Left ventricle myocardium inferior (tissue), 1 donor: ENCODE measurements around the gene BOLL. TPM values are rescaled to one million over a fixed set of nuclear protein-coding genes. Genes with fewer than 3 reads are reported as not detected.
A peak's percentile ranks its signal among the peaks of the same experiment; 100 is the strongest.

Experiments
- DNase-seq: peaks from one replicate; pipeline ENCODE4 v3.0.0-alpha.2; 2020
- H3K27ac ChIP-seq: fragments of 200-600 bp; replicated peaks from 2 replicates; pipeline ENCODE4 v1.8.0; 2021
- H3K27me3 ChIP-seq: fragments of 200-600 bp; 2 replicates; pipeline ENCODE4 v1.8.0; 2021; ENCODE audit warnings: low read depth
- H3K36me3 ChIP-seq: fragments of 200-600 bp; 2 replicates; pipeline ENCODE4 v1.8.0; 2021
- H3K4me1 ChIP-seq: fragments of 200-600 bp; 2 replicates; pipeline ENCODE4 v1.8.0; 2021
- H3K4me3 ChIP-seq: fragments of 200-600 bp; 2 replicates; pipeline ENCODE4 v1.8.0; 2021; ENCODE audit warnings: mild to moderate bottlenecking, moderate library complexity
- H3K9me3 ChIP-seq: fragments of 200-600 bp; replicated peaks from 2 replicates; pipeline ENCODE4 v1.8.0; 2021
- CTCF ChIP-seq: fragments of 200-600 bp; IDR thresholded peaks from 2 replicates; pipeline ENCODE4 v1.8.0; 2021; ENCODE audit warnings: antibody characterized with exemption, mild to moderate bottlenecking, borderline replicate concordance
- intact Hi-C: fragments of 100-400 bp; cut with micrococcal nuclease; formaldehyde crosslinking; loops from one replicate; pipeline ENCODE4 v1.11.0; 2022
- total RNA-seq: library from RNA; stranded (reverse); fragmentation: NEBNext Ultra II Directional; extraction: Animal tissue kit (Norgen Biotek cat#: 25700); gene quantifications from one replicate; pipeline ENCODE4 v1.2.1, GENCODE V29; 2021
- donor health status: DM: no; HTN: yes; CAD: no; lungs with severe emphysema.

Gene BOLL
- total RNA-seq, 1 donor from 2014 or later = not detected

DNA sequence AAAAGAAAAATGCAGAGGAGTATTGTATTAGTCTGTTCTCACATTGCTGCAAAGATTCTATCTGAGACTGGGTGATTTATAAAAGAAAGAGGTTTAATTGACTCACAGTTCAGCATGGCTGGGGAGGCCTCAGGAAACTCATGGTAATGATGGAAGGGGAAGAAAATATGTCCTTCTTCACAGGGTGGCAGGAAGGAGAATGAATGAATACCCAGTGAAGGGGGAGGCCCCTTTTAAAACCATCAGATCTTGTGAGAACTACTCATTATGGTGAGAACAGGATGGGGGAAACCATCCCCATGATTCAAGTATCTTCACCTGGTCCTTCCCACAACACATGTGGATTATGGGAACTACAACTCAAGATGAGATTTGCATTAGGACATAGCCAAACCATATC is 10.2 kb upstream of the BOLL start:
- DNase-seq = no peak
- Histone ChIP-seq H3K4me3 (no peak overlapping the region), H3K9me3 (no peaks in the 10 kb centered on the region), H3K27me3 (no peaks in the 10 kb centered on the region), H3K36me3 (no peaks in the 10 kb centered on the region), H3K27ac (no peak overlapping the region), H3K4me1 (peaks cover 30% of the 10 kb centered on the region)
- intact Hi-C loops = no loop called here
- no peak for TF ChIP-seq CTCF

- Histone ChIP-seq H3K27me3 (peaks cover 4% of the 10 kb centered on the region), H3K4me3 (no peak overlapping the region), H3K36me3 (no peaks in the 10 kb centered on the region), H3K27ac (no peak overlapping the region), H3K9me3 (no peaks in the 10 kb centered on the region), H3K4me1 (peaks cover 16% of the 10 kb centered on the region)
- peak; percentile 35 for DNase-seq
- intact Hi-C loops = no loop called here
- TF ChIP-seq CTCF = no peak
Measured at GRCh38 chr2:197793456-197793855, 8.3 kb upstream of the BOLL start.

DNA sequence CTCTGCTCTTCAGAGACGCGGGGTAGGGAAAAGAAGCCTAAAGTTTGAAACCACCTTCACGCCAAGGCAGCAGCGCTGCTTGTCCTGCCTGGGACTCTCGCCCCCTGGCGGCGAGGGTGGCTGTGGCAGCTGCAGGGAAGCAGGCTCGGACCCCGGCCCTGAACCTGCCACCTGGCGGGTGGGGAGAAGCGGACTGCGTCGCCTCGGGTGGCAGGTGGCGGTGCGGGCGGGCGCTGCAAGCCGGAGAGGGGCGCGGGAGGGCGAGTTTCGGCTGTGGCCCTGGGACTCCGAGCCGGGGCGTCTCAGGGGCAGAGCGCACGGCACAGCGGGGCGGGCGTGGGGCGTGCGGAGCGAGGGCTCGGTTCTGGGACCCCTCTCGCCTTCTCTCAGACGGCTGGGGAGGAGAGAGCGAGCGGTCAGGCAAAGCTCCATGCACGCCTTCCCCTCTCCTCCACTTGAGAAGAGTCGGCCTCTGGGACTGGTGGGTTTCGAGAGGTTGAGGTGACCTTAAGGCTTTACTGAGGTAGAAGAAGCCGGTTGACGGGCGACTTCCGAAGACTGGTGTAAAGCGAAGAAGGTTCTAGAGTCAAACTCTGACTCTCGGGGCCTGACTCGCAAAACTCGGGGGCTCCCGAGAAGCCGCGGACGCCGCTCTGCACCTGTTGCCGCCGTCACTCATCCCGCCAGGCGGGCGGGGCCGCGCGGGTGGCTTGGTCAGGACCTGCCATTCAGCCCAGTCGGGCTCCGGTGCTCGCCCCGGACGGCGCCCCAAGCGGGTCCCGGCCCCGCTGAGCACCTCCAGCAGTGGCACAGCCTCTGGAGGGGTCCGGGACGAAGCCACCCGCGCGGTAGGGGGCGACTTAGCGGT is 1.1 kb upstream of the BOLL start:
- peak; percentile 22 for DNase-seq
- Histone ChIP-seq H3K9me3 (no peaks in the 10 kb centered on the region), H3K4me1 (peaks cover 12% of the 10 kb centered on the region), H3K4me3 (peak overlapping the region; percentile 70), H3K27ac (no peak overlapping the region), H3K27me3 (peaks cover 38% of the 10 kb centered on the region), H3K36me3 (no peaks in the 10 kb centered on the region)
- peak; percentile 65 for TF ChIP-seq CTCF
- intact Hi-C loops = no loop called here

DNA sequence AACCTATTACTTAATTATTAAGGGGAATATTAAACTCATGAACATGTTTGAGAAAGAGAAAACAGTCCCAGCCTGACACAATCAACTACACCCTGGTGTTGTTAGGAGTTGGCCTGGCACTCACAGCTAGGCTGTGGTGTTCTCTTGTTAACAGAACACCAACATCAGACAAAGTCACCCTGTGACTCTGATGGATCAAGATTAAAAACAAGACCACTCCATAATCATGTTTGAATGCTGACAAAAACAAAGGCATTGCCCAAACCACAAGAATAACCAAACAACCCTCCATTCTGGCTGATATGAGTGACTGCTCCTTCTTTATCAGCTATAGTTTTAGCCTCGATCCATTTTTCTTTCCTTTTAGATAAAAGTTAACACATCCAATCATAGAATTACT is 3.0 kb downstream of the BOLL start:
- Histone ChIP-seq H3K4me1 (peaks cover 12% of the 10 kb centered on the region), H3K27me3 (peaks cover 21% of the 10 kb centered on the region), H3K27ac (no peak overlapping the region), H3K4me3 (no peak overlapping the region), H3K9me3 (no peaks in the 10 kb centered on the region), H3K36me3 (no peaks in the 10 kb centered on the region)
- no peak for TF ChIP-seq CTCF
- DNase-seq = no peak
- intact Hi-C loops = no loop called here

GRCh38 chr2:197779261-197779660 is 5.9 kb downstream of the BOLL start:
- intact Hi-C loops = loop anchor here (5.0 kb wide), 1 partner anchor 72 kb away; the partner anchor contains the start of gene MARS2
- Histone ChIP-seq H3K4me3 (no peak overlapping the region), H3K27me3 (no peaks in the 10 kb centered on the region), H3K36me3 (no peaks in the 10 kb centered on the region), H3K27ac (no peak overlapping the region), H3K9me3 (no peaks in the 10 kb centered on the region), H3K4me1 (no peaks in the 10 kb centered on the region)
- no peak for TF ChIP-seq CTCF
- DNase-seq = no peak
